Neural cell (in vitro differentiated cells): Measurements from ENCODE around the gene USP48. TPM values are rescaled to one million over a fixed set of nuclear protein-coding genes. Genes with fewer than 3 reads are reported as not detected.
A peak's percentile ranks its signal among the peaks of the same experiment; 100 is the strongest.

Experiments used
- H2AFZ ChIP-seq: fragments of 200-600, 300-800 bp; sonication (generic), shearing (Covaris generic); 2 replicates; pipeline ENCODE4 v1.6.0; 2014; ENCODE audit warnings: low read depth, mild to moderate bottlenecking, antibody characterized with exemption, low read length, moderate library complexity
- H3F3A ChIP-seq: fragments of 200-600 bp; shearing (Covaris generic); 2 replicates; pipeline ENCODE4 v1.6.1; 2016; ENCODE audit warnings: mild to moderate bottlenecking, moderate library complexity, mixed read lengths, antibody characterized with exemption, low read length; ENCODE audit not compliant: insufficient read depth, poor library complexity, severe bottlenecking
- H3K27ac ChIP-seq: fragments of 200-600, 300-800 bp; sonication (generic), shearing (Covaris generic); 2 replicates; pipeline ENCODE4 v1.5.1; 2014; ENCODE audit warnings: mild to moderate bottlenecking, low read length, moderate library complexity
- H3K27me3 ChIP-seq: fragments of 300-800, 200-600 bp; sonication (generic), shearing (Covaris generic); 2 replicates; pipeline ENCODE4 v1.6.0; 2014; ENCODE audit warnings: mild to moderate bottlenecking, low read depth, low read length, moderate library complexity; ENCODE audit not compliant: insufficient read depth
- H3K36me3 ChIP-seq: fragments of 300-800, 200-600 bp; sonication (generic), shearing (Covaris generic); 2 replicates; pipeline ENCODE4 v1.5.1; 2014; ENCODE audit warnings: mild to moderate bottlenecking, antibody characterized with exemption, low read length, moderate library complexity; ENCODE audit not compliant: insufficient read depth
- H3K4me2 ChIP-seq: fragments of 300-800, 200-600 bp; sonication (generic), shearing (Covaris generic); 2 replicates; pipeline ENCODE4 v1.6.0; 2014; ENCODE audit warnings: mild to moderate bottlenecking, low read length
- H3K4me3 ChIP-seq: fragments of 300-800, 200-600 bp; sonication (generic), shearing (Covaris generic); 2 replicates; pipeline ENCODE4 v1.5.1; 2014; ENCODE audit warnings: mild to moderate bottlenecking, low read length, moderate library complexity
- H3K79me2 ChIP-seq: fragments of 200-600 bp; shearing (Covaris generic); replicated peaks from 2 replicates; pipeline ENCODE4 v1.6.0; 2014; ENCODE audit warnings: mild to moderate bottlenecking, low read length, moderate library complexity; ENCODE audit not compliant: insufficient read depth
- H3K9ac ChIP-seq: fragments of 300-800, 200-600 bp; sonication (generic), shearing (Covaris generic); 2 replicates; pipeline ENCODE4 v1.6.1; 2016; ENCODE audit warnings: mild to moderate bottlenecking, low read length, mixed read lengths
- H3K9me2 ChIP-seq: fragments of 200-600 bp; shearing (Covaris generic); 2 replicates; pipeline ENCODE4 v1.6.1; 2016; ENCODE audit warnings: mild to moderate bottlenecking, low read length, mixed read lengths; ENCODE audit not compliant: insufficient read depth
- H3K9me3 ChIP-seq: fragments of 200-600, 300-800 bp; sonication (generic), shearing (Covaris generic); 2 replicates; pipeline ENCODE4 v1.6.1; 2016; ENCODE audit warnings: mild to moderate bottlenecking, mixed run types, low read length, moderate library complexity, mixed read lengths
- H4K20me1 ChIP-seq: fragments of 200-600 bp; shearing (Covaris generic); 2 replicates; pipeline ENCODE4 v1.6.1; 2016; ENCODE audit warnings: mild to moderate bottlenecking, mixed run types; ENCODE audit not compliant: insufficient read depth
- EP300 ChIP-seq: fragments of 450-650 bp; conservative IDR thresholded peaks from 2 replicates; pipeline ENCODE4 v1.6.1; 2014; ENCODE audit warnings: antibody characterized with exemption, mild to moderate bottlenecking, moderate library complexity; ENCODE audit not compliant: poor library complexity, severe bottlenecking
- EZH2 ChIP-seq: fragments of 200-600, 300-800 bp; shearing (Covaris generic), sonication (generic); IDR thresholded peaks from 2 replicates; pipeline ENCODE4 v1.6.1; 2014; ENCODE audit warnings: antibody characterized with exemption, low read length, borderline replicate concordance, mild to moderate bottlenecking; ENCODE audit not compliant: insufficient read depth, poor library complexity, severe bottlenecking
- MXI1 ChIP-seq: fragments of 450-650 bp; conservative IDR thresholded peaks from 2 replicates; pipeline ENCODE4 v1.6.1; 2014; ENCODE audit warnings: antibody characterized with exemption, mild to moderate bottlenecking; ENCODE audit not compliant: poor library complexity, severe bottlenecking
- POLR2AphosphoS5 ChIP-seq: IDR thresholded peaks from 2 replicates; pipeline ENCODE4 v1.6.1; 2012
- RAD21 ChIP-seq: fragments of 450-650 bp; conservative IDR thresholded peaks from 2 replicates; pipeline ENCODE4 v1.6.1; 2014; ENCODE audit warnings: antibody characterized with exemption, mild to moderate bottlenecking, moderate library complexity
- SMC3 ChIP-seq: fragments of 450-650 bp; conservative IDR thresholded peaks from 2 replicates; pipeline ENCODE4 v1.6.1; 2014; ENCODE audit warnings: antibody characterized with exemption, mild to moderate bottlenecking, moderate library complexity; ENCODE audit not compliant: poor library complexity
- TAF1 ChIP-seq: IDR thresholded peaks from 2 replicates; pipeline ENCODE4 v1.6.1; 2012; ENCODE audit warnings: low read depth
- polyA plus RNA-seq: library from polyadenylated mRNA; depleted of rRNA; stranded (reverse); fragments of >200 nt; gene quantifications from 2 replicates; pipeline ENCODE4 v1.2.3, GENCODE V29; 2014
- TF ChIP-seq, protein P1 (sequence below): IDR thresholded peaks from 2 replicates; pipeline ENCODE4 v1.6.1; 2012; ENCODE audit warnings: borderline replicate concordance
- TF ChIP-seq, protein P2 (sequence below): fragments of 450-650 bp; IDR thresholded peaks from 2 replicates; pipeline ENCODE4 v1.5.1; 2014; ENCODE audit warnings: antibody characterized with exemption, mild to moderate bottlenecking, moderate library complexity; ENCODE audit not compliant: poor library complexity, severe bottlenecking

Gene USP48
- polyA plus RNA-seq, 1 donor from 2014 or later, result 67.2 TPM

GRCh38 chr1:21647431-21648351, 135.3 kb downstream of the USP48 start:
- Histone ChIP-seq H3K27ac (no peak overlapping the region), H3K4me3 (no peak overlapping the region), H3F3A (no peaks in the 10 kb centered on the region), H3K79me2 (no peaks in the 10 kb centered on the region), H3K9me2 (no peaks in the 10 kb centered on the region), H3K9me3 (no peaks in the 10 kb centered on the region), H4K20me1 (no peaks in the 10 kb centered on the region), H3K9ac (no peak overlapping the region), H3K36me3 (no peaks in the 10 kb centered on the region), H2AFZ (no peak overlapping the region), H3K27me3 (peaks cover 1% of the 10 kb centered on the region), H3K4me2 (no peak overlapping the region)
- no peak for TF ChIP-seq TAF1
- no peak for TF ChIP-seq MXI1
- no peak for TF ChIP-seq POLR2AphosphoS5
- TF ChIP-seq, protein P1, sequence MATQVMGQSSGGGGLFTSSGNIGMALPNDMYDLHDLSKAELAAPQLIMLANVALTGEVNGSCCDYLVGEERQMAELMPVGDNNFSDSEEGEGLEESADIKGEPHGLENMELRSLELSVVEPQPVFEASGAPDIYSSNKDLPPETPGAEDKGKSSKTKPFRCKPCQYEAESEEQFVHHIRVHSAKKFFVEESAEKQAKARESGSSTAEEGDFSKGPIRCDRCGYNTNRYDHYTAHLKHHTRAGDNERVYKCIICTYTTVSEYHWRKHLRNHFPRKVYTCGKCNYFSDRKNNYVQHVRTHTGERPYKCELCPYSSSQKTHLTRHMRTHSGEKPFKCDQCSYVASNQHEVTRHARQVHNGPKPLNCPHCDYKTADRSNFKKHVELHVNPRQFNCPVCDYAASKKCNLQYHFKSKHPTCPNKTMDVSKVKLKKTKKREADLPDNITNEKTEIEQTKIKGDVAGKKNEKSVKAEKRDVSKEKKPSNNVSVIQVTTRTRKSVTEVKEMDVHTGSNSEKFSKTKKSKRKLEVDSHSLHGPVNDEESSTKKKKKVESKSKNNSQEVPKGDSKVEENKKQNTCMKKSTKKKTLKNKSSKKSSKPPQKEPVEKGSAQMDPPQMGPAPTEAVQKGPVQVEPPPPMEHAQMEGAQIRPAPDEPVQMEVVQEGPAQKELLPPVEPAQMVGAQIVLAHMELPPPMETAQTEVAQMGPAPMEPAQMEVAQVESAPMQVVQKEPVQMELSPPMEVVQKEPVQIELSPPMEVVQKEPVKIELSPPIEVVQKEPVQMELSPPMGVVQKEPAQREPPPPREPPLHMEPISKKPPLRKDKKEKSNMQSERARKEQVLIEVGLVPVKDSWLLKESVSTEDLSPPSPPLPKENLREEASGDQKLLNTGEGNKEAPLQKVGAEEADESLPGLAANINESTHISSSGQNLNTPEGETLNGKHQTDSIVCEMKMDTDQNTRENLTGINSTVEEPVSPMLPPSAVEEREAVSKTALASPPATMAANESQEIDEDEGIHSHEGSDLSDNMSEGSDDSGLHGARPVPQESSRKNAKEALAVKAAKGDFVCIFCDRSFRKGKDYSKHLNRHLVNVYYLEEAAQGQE, result peak; percentile 59
- TF ChIP-seq EZH2, result no peak
- TF ChIP-seq, protein P2, sequence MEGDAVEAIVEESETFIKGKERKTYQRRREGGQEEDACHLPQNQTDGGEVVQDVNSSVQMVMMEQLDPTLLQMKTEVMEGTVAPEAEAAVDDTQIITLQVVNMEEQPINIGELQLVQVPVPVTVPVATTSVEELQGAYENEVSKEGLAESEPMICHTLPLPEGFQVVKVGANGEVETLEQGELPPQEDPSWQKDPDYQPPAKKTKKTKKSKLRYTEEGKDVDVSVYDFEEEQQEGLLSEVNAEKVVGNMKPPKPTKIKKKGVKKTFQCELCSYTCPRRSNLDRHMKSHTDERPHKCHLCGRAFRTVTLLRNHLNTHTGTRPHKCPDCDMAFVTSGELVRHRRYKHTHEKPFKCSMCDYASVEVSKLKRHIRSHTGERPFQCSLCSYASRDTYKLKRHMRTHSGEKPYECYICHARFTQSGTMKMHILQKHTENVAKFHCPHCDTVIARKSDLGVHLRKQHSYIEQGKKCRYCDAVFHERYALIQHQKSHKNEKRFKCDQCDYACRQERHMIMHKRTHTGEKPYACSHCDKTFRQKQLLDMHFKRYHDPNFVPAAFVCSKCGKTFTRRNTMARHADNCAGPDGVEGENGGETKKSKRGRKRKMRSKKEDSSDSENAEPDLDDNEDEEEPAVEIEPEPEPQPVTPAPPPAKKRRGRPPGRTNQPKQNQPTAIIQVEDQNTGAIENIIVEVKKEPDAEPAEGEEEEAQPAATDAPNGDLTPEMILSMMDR, result no peak
- no peak for TF ChIP-seq EP300
- TF ChIP-seq SMC3, result no peak

DNA sequence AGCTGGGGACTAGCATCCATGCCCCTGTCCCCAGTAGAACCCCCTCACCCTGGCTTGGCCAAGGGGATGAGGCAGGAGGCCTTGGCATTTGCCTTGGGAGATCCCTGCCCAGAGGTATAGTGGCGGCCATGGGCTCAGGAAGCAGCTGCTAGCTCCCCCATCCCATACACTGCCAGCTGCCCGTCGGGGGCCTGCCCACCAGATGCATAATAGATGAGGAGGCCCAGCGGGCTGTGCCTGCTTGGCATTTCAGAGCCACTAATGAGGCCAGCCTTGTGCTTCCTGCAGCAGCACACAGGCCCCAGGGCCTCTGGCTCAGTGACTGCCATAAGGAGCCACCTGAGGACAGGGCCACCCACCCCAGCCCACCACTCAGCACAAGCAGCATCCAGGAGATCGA, 137.4 kb downstream of the USP48 start:
- Histone ChIP-seq H4K20me1 (no peaks in the 10 kb centered on the region), H3K9ac (no peak overlapping the region), H3K9me2 (no peaks in the 10 kb centered on the region), H3K27me3 (no peaks in the 10 kb centered on the region), H3K9me3 (no peaks in the 10 kb centered on the region), H3K4me2 (no peak overlapping the region), H3K4me3 (no peak overlapping the region), H3K79me2 (no peaks in the 10 kb centered on the region), H3K27ac (no peak overlapping the region), H3K36me3 (no peaks in the 10 kb centered on the region), H2AFZ (no peak overlapping the region), H3F3A (no peaks in the 10 kb centered on the region)
- TF ChIP-seq POLR2AphosphoS5, result no peak
- TF ChIP-seq RAD21, result no peak
- TF ChIP-seq EZH2, result no peak
- TF ChIP-seq TAF1, result no peak
- no peak for TF ChIP-seq SMC3
- TF ChIP-seq, protein P1, result no peak
- no peak for TF ChIP-seq EP300
- TF ChIP-seq, protein P2, result no peak
- TF ChIP-seq MXI1, result no peak
